HEK293 (cell line): Measurements from ENCODE around the gene SPATA25.
"Not testable (repeated sequence)": the region's sequence is repeated elsewhere in the genome, so short reads cannot be mapped to it uniquely, and the experiment has no call there.

Experiments
- CTCF ChIA-PET: fragments of 350-600 bp; formaldehyde crosslinking; extraction: SDS; loops from one replicate; lab custom pipeline; 2021; ENCODE audit warnings: antibody characterized with exemption; lab: Yijun Ruan, JAX
- POLR2A ChIA-PET: fragments of 300-600 bp; formaldehyde crosslinking; extraction: SDS; loops from one replicate; lab custom pipeline; 2020; ENCODE audit warnings: antibody characterized with exemption, inconsistent platforms; lab: Yijun Ruan, JAX
- H3K27ac ChIP-seq: fragments of 200-500 bp; sonication (Bioruptor generic); 2 replicates; pipeline ENCODE4 v1.5.1; 2014; ENCODE audit warnings: low read depth, low read length, control low read depth, inconsistent platforms; ENCODE audit errors: extremely low read depth
- H3K36me3 ChIP-seq, 2 experiments: fragments of 200-500 bp in 1 of 2; sonication (Bioruptor generic) in 1 of 2; 1 replicate in 1 of 2; 2 replicates in 1 of 2; pipeline ENCODE4 v1.5.1; 2014 to 2017; ENCODE audit warnings: inconsistent platforms in 2 of 2, low read length in 2 of 2; ENCODE audit not compliant: control insufficient read depth in 2 of 2, insufficient read depth in 1 of 2
- H3K4me1 ChIP-seq: fragments of 200-500 bp; sonication (Bioruptor generic); 2 replicates; pipeline ENCODE4 v1.5.1; 2014; ENCODE audit warnings: mild to moderate bottlenecking, low read length, inconsistent platforms; ENCODE audit not compliant: control insufficient read depth, insufficient read depth
- H3K4me3 ChIP-seq: 2 replicates; pipeline ENCODE4 v1.5.1; 2011; ENCODE audit warnings: low read depth, mild to moderate bottlenecking, control low read depth, low read length, moderate library complexity
- H3K9me3 ChIP-seq: fragments of 200-500 bp; sonication (Bioruptor generic); 2 replicates; pipeline ENCODE4 v1.5.1; 2014; ENCODE audit warnings: low read depth, low read length, inconsistent platforms; ENCODE audit not compliant: control insufficient read depth, insufficient read depth
- MZF1 ChIP-seq: fragments of 450-650 bp; formaldehyde crosslinking; IDR thresholded peaks from 2 replicates; pipeline ENCODE4 v1.5.1; 2017; ENCODE audit warnings: missing biosample characterization, missing genetic modification characterization, borderline replicate concordance
- ZFHX2 ChIP-seq: fragments of 450-650 bp; formaldehyde crosslinking; conservative IDR thresholded peaks from 2 replicates; pipeline ENCODE4 v1.5.1; 2016; ENCODE audit warnings: missing biosample characterization, missing genetic modification characterization
- ZNF335 ChIP-seq: fragments of 450-650 bp; formaldehyde crosslinking; conservative IDR thresholded peaks from 2 replicates; pipeline ENCODE4 v1.5.1; 2016; ENCODE audit warnings: missing biosample characterization, missing genetic modification characterization
- ZNF341 ChIP-seq: fragments of 450-650 bp; formaldehyde crosslinking; IDR thresholded peaks from 2 replicates; pipeline ENCODE4; 2016; ENCODE audit warnings: low read depth, missing biosample characterization, missing genetic modification characterization
- ZNF350 ChIP-seq: fragments of 450-650 bp; formaldehyde crosslinking; IDR thresholded peaks from 2 replicates; pipeline ENCODE4 v1.5.0; 2017; ENCODE audit warnings: missing biosample characterization, mild to moderate bottlenecking, missing genetic modification characterization
- ZNF514 ChIP-seq: fragments of 450-650 bp; formaldehyde crosslinking; IDR thresholded peaks from 2 replicates; pipeline ENCODE4 v1.5.1; 2016; ENCODE audit warnings: missing biosample characterization, missing genetic modification characterization
- ZNF624 ChIP-seq: fragments of 450-650 bp; formaldehyde crosslinking; IDR thresholded peaks from 2 replicates; pipeline ENCODE4 v1.5.1; 2017; ENCODE audit warnings: missing biosample characterization, missing genetic modification characterization
- ZNF626 ChIP-seq: fragments of 450-650 bp; sonication (Bioruptor Pico); formaldehyde crosslinking; IDR thresholded peaks from 2 replicates; pipeline ENCODE4 v1.5.1; 2018; ENCODE audit warnings: missing biosample characterization, missing genetic modification characterization, inconsistent platforms
- ZNF707 ChIP-seq: fragments of 450-650 bp; formaldehyde crosslinking; IDR thresholded peaks from 2 replicates; pipeline ENCODE4 v1.5.1; 2016; ENCODE audit warnings: missing biosample characterization, missing genetic modification characterization
- ZNF776 ChIP-seq: fragments of 450-650 bp; formaldehyde crosslinking; IDR thresholded peaks from 2 replicates; pipeline ENCODE4 v1.5.0; 2017; ENCODE audit warnings: missing biosample characterization, missing genetic modification characterization, borderline replicate concordance
- ZNF777 ChIP-seq: fragments of 450-650 bp; formaldehyde crosslinking; IDR thresholded peaks from 2 replicates; pipeline ENCODE4 v1.5.1; 2017; ENCODE audit warnings: missing biosample characterization, missing genetic modification characterization, borderline replicate concordance
- TF ChIP-seq, protein P1 (sequence below): fragments of 450-650 bp; formaldehyde crosslinking; IDR thresholded peaks from 2 replicates; pipeline ENCODE4 v1.5.1; 2016; ENCODE audit warnings: missing biosample characterization, missing genetic modification characterization, borderline replicate concordance
- TF ChIP-seq, protein P2 (sequence below): fragments of 450-650 bp; formaldehyde crosslinking; IDR thresholded peaks from 2 replicates; pipeline ENCODE4 v1.5.1; 2016; ENCODE audit warnings: missing biosample characterization, missing genetic modification characterization
- TF ChIP-seq, protein P3 (sequence below): fragments of 450-650 bp; formaldehyde crosslinking; IDR thresholded peaks from 2 replicates; pipeline ENCODE4 v1.5.1; 2017; ENCODE audit warnings: missing biosample characterization, missing genetic modification characterization
- TF ChIP-seq, protein P4 (sequence below): fragments of 450-650 bp; formaldehyde crosslinking; IDR thresholded peaks from 2 replicates; pipeline ENCODE4 v1.5.1; 2016; ENCODE audit warnings: missing biosample characterization, missing genetic modification characterization
- TF ChIP-seq, protein P5 (sequence below): fragments of 450-650 bp; formaldehyde crosslinking; IDR thresholded peaks from 2 replicates; pipeline ENCODE4 v1.5.1; 2017; ENCODE audit warnings: missing biosample characterization, missing genetic modification characterization
- TF ChIP-seq, protein P6 (sequence below): fragments of 450-650 bp; formaldehyde crosslinking; IDR thresholded peaks from 2 replicates; pipeline ENCODE4 v1.5.1; 2016; ENCODE audit warnings: missing biosample characterization, missing genetic modification characterization

Gene SPATA25

DNA sequence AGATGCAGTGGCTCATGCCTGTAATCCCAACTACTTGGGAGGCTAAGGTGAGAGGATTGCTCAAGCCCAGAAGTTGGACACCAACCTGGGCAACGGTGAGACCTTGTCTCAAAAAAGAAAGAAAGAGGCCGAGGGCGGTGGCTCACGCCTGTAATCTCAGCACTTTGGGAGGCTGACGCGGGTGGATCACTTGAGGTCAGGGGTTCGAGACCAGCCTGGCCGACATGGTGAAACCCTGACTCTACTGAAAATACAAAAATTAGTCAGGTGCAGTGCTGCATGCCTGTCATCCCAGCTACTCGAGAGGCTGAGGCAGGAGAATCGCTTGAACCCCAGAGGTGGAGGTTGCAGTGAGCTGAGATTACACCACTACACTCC is 13.3 kb downstream of the SPATA25 start:
- CTCF ChIA-PET = interaction anchor here (0.5 to 0.8 kb wide), 2 partner anchors 114 to 327 kb away, joined by 3 read pairs; partner anchors contain the start of gene EPPIN
- H3K9me3 ChIP-seq, H3K4me1 ChIP-seq, H3K4me3 ChIP-seq, POLR2A ChIA-PET, H3K27ac ChIP-seq: not testable (repeated sequence)
- peaks cover 0 to 29% of the 10 kb centered on the region in 2 experiments; a peak in 2 of 3 replicates for H3K36me3 ChIP-seq

DNA sequence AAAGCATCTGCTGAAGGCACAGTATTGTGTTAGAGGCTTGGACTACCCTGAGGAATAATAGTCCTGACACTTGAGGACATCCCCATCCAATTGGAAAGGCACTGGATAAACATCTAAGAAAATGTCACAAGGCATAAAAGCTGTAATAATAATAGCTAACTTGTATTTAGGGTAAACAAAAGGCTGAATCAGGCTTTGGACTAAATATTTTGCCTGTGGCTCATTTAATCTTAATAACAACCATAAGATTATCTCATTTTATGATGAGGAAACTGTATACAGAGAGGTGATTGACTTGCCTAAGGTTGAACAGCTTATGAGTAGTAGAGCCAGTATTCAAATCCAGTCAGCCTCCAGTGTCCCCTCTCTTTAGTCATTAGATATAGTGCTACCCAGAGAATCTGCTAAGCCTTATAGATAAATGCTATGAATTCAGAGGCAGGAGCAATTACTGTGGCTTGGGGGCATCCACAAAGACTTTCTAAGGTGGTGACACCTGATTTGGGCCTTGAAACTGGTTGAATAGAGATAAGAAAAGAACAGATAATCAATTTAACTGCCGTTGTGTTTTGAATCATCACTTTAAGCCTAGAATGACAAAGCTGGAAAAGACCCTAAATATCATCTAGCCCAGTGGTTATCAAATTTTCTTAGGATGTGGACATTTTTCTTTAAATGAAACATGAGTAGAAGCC is 13.9 kb downstream of the SPATA25 start:
- CTCF ChIA-PET = interaction anchor here (0.8 kb wide), 1 partner anchor 327 kb away, joined by 3 read pairs; the partner anchor contains the start of gene EPPIN
- Histone ChIP-seq H3K36me3 (peaks cover 0 to 26% of the 10 kb centered on the region in 2 experiments; a peak in 2 of 3 replicates), H3K4me1 (no peaks in the 10 kb centered on the region), H3K4me3 (no peak overlapping the region), H3K9me3 (no peaks in the 10 kb centered on the region), H3K27ac (no peak overlapping the region)
- POLR2A ChIA-PET = interaction anchor here (1.8 kb wide), 1 partner anchor 7 kb away, joined by 6 read pairs; the partner anchor contains the start of gene ZSWIM1
- TF ChIP-seq, protein P1, sequence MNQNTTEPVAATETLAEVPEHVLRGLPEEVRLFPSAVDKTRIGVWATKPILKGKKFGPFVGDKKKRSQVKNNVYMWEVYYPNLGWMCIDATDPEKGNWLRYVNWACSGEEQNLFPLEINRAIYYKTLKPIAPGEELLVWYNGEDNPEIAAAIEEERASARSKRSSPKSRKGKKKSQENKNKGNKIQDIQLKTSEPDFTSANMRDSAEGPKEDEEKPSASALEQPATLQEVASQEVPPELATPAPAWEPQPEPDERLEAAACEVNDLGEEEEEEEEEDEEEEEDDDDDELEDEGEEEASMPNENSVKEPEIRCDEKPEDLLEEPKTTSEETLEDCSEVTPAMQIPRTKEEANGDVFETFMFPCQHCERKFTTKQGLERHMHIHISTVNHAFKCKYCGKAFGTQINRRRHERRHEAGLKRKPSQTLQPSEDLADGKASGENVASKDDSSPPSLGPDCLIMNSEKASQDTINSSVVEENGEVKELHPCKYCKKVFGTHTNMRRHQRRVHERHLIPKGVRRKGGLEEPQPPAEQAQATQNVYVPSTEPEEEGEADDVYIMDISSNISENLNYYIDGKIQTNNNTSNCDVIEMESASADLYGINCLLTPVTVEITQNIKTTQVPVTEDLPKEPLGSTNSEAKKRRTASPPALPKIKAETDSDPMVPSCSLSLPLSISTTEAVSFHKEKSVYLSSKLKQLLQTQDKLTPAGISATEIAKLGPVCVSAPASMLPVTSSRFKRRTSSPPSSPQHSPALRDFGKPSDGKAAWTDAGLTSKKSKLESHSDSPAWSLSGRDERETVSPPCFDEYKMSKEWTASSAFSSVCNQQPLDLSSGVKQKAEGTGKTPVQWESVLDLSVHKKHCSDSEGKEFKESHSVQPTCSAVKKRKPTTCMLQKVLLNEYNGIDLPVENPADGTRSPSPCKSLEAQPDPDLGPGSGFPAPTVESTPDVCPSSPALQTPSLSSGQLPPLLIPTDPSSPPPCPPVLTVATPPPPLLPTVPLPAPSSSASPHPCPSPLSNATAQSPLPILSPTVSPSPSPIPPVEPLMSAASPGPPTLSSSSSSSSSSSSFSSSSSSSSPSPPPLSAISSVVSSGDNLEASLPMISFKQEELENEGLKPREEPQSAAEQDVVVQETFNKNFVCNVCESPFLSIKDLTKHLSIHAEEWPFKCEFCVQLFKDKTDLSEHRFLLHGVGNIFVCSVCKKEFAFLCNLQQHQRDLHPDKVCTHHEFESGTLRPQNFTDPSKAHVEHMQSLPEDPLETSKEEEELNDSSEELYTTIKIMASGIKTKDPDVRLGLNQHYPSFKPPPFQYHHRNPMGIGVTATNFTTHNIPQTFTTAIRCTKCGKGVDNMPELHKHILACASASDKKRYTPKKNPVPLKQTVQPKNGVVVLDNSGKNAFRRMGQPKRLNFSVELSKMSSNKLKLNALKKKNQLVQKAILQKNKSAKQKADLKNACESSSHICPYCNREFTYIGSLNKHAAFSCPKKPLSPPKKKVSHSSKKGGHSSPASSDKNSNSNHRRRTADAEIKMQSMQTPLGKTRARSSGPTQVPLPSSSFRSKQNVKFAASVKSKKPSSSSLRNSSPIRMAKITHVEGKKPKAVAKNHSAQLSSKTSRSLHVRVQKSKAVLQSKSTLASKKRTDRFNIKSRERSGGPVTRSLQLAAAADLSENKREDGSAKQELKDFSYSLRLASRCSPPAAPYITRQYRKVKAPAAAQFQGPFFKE = no peak
- TF ChIP-seq, protein P2, sequence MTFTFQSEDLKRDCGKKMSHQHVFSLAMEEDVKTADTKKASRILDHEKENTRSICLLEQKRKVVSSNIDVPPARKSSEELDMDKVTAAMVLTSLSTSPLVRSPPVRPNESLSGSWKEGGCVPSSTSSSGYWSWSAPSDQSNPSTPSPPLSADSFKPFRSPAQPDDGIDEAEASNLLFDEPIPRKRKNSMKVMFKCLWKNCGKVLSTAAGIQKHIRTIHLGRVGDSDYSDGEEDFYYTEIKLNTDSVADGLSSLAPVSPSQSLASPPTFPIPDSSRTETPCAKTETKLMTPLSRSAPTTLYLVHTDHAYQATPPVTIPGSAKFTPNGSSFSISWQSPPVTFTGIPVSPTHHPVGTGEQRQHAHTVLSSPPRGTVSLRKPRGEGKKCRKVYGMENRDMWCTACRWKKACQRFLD (tag by site-specific recombination) = no peak
- TF ChIP-seq, protein P3, sequence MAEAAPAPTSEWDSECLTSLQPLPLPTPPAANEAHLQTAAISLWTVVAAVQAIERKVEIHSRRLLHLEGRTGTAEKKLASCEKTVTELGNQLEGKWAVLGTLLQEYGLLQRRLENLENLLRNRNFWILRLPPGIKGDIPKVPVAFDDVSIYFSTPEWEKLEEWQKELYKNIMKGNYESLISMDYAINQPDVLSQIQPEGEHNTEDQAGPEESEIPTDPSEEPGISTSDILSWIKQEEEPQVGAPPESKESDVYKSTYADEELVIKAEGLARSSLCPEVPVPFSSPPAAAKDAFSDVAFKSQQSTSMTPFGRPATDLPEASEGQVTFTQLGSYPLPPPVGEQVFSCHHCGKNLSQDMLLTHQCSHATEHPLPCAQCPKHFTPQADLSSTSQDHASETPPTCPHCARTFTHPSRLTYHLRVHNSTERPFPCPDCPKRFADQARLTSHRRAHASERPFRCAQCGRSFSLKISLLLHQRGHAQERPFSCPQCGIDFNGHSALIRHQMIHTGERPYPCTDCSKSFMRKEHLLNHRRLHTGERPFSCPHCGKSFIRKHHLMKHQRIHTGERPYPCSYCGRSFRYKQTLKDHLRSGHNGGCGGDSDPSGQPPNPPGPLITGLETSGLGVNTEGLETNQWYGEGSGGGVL (tag by site-specific recombination) = no peak
- TF ChIP-seq, protein P4, sequence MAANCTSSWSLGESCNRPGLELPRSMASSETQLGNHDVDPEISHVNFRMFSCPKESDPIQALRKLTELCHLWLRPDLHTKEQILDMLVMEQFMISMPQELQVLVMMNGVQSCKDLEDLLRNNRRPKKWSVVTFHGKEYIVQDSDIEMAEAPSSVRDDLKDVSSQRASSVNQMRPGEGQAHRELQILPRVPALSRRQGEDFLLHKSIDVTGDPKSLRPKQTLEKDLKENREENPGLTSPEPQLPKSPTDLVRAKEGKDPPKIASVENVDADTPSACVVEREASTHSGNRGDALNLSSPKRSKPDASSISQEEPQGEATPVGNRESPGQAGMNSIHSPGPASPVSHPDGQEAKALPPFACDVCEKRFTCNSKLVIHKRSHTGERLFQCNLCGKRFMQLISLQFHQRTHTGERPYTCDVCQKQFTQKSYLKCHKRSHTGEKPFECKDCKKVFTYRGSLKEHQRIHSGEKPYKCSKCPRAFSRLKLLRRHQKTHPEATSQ (tag by site-specific recombination) = no peak
- TF ChIP-seq MZF1 (tag by site-specific recombination) (no peak), ZFHX2 (tag by site-specific recombination) (no peak), ZNF626 (tag by site-specific recombination) (no peak), ZNF776 (no peak)

DNA sequence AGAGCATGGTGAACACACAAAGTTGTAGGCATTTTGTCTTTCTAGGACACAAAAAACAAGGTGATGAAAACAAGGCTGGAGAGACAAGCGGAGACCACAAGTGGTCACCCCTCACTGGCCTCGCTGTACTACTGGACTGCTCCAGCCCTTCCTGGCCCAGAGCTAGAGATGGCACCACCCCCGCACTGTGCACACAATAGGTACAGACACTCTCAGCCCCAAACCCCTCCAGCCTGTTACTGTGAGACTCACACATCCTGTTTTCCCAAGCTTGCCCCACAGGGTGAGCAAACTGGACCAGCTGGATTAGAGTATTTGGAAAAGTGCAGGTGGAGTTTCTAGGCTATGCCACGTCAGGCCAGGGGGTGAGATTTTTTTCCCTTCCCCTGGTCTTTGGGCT is 14.8 kb downstream of the SPATA25 start:
- peaks cover 0 to 17% of the 10 kb centered on the region in 2 experiments; a peak in 2 of 3 replicates for H3K36me3 ChIP-seq
- ChIA-PET POLR2A (interaction anchor here (1.8 kb wide), 1 partner anchor 8 kb away, joined by 6 read pairs; the partner anchor contains the start of gene ZSWIM1), CTCF (no interaction called here)
- H3K4me1 ChIP-seq = no peaks in the 10 kb centered on the region
- H3K4me3 ChIP-seq = no peak overlapping the region
- no peaks in the 10 kb centered on the region for H3K9me3 ChIP-seq
- no peak overlapping the region for H3K27ac ChIP-seq
- no peak for TF ChIP-seq ZNF707 (tag by site-specific recombination)
- no peak for TF ChIP-seq ZNF341 (tag by site-specific recombination)
- TF ChIP-seq, protein P5, sequence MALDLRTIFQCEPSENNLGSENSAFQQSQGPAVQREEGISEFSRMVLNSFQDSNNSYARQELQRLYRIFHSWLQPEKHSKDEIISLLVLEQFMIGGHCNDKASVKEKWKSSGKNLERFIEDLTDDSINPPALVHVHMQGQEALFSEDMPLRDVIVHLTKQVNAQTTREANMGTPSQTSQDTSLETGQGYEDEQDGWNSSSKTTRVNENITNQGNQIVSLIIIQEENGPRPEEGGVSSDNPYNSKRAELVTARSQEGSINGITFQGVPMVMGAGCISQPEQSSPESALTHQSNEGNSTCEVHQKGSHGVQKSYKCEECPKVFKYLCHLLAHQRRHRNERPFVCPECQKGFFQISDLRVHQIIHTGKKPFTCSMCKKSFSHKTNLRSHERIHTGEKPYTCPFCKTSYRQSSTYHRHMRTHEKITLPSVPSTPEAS (tag by site-specific recombination) = no peak
- TF ChIP-seq ZNF350 (tag by site-specific recombination) = no peak
- TF ChIP-seq, protein P6, sequence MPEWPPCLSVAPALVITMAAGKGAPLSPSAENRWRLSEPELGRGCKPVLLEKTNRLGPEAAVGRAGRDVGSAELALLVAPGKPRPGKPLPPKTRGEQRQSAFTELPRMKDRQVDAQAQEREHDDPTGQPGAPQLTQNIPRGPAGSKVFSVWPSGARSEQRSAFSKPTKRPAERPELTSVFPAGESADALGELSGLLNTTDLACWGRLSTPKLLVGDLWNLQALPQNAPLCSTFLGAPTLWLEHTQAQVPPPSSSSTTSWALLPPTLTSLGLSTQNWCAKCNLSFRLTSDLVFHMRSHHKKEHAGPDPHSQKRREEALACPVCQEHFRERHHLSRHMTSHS = no peak
- TF ChIP-seq ZNF514 (tag by site-specific recombination) = no peak
- no peak for TF ChIP-seq ZNF624 (tag by site-specific recombination)
- TF ChIP-seq ZNF335 (tag by site-specific recombination) = no peak
- no peak for TF ChIP-seq ZNF777 (tag by site-specific recombination)
